CD4-positive, alpha-beta T cell treated with Interleukin-2 at 100 ng/mL for 4 hours (primary cell): ENCODE results near the gene FASTKD2.
"Not testable (repeated sequence)": the region's sequence is repeated elsewhere in the genome, so short reads cannot be mapped to it uniquely, and the experiment has no call there.

Source experiments
- DNase-seq: peaks from one replicate; pipeline ENCODE4 v3.0.0-alpha.2; 2020; ENCODE audit warnings: low spot score

Gene FASTKD2

GRCh38 chr2:206792645-206793044 is 27.2 kb downstream of the FASTKD2 start:
- no peak for DNase-seq

GRCh38 chr2:206797376-206797775 is 32.0 kb downstream of the FASTKD2 start:
- no peak for DNase-seq

GRCh38 chr2:206798000-206798399 is 32.6 kb downstream of the FASTKD2 start:
- peak; percentile 7 for DNase-seq

GRCh38 chr2:206799083-206799482 is 33.7 kb downstream of the FASTKD2 start:
- DNase-seq, result no peak

GRCh38 chr2:206800506-206801417 is 35.4 kb downstream of the FASTKD2 start:
- peak; percentile 42 for DNase-seq

GRCh38 chr2:206801418-206802189 is 36.2 kb downstream of the FASTKD2 start:
- DNase-seq, result no peak

GRCh38 chr2:206802654-206803514 is 37.5 kb downstream of the FASTKD2 start:
- no peak for DNase-seq

- DNase-seq, result no peak
Observed at GRCh38 chr2:206804326-206804725, 38.9 kb downstream of the FASTKD2 start.

GRCh38 chr2:206805887-206806607 is 40.6 kb downstream of the FASTKD2 start:
- no peak for DNase-seq

GRCh38 chr2:206807624-206808023 is 42.2 kb downstream of the FASTKD2 start:
- not testable (repeated sequence) for DNase-seq

GRCh38 chr2:206812471-206812870 is 47.1 kb downstream of the FASTKD2 start:
- not testable (repeated sequence) for DNase-seq

- no peak for DNase-seq
Observed at GRCh38 chr2:206814498-206814897, 49.1 kb downstream of the FASTKD2 start.

GRCh38 chr2:206820807-206821206 is 55.4 kb downstream of the FASTKD2 start:
- no peak for DNase-seq

- DNase-seq, result no peak
Observed at GRCh38 chr2:206823178-206823577, 57.8 kb downstream of the FASTKD2 start.

GRCh38 chr2:206824087-206824618 is 58.7 kb downstream of the FASTKD2 start:
- DNase-seq, result no peak

GRCh38 chr2:206824993-206825392 is 59.6 kb downstream of the FASTKD2 start:
- no peak for DNase-seq

GRCh38 chr2:206831442-206831995 is 66.1 kb downstream of the FASTKD2 start:
- no peak for DNase-seq

GRCh38 chr2:206832873-206833272 is 67.5 kb downstream of the FASTKD2 start:
- no peak for DNase-seq

GRCh38 chr2:206833291-206833690 is 67.9 kb downstream of the FASTKD2 start:
- no peak for DNase-seq

GRCh38 chr2:206836722-206837121 is 71.3 kb downstream of the FASTKD2 start:
- DNase-seq, result no peak

GRCh38 chr2:206837775-206838174 is 72.4 kb downstream of the FASTKD2 start:
- DNase-seq, result no peak
